Thoracic aorta endothelial cell (primary cell): ENCODE results near the gene PON3. TPM values are rescaled to one million over a fixed set of nuclear protein-coding genes. Genes with fewer than 3 reads are reported as not detected.

Source experiments
- small RNA-seq: library from RNA; depleted of rRNA; stranded (forward); fragments of <200 nt; gene quantifications from one replicate; pipeline ENCODE3, GENCODE V24; 2012
- total RNA-seq: library from RNA; depleted of rRNA; stranded (reverse); fragments of >200 nt; gene quantifications from 2 replicates; pipeline ENCODE4 v1.2.3, GENCODE V29; 2012

PON3 gene
- 0.93 and 1.9 TPM in 2 replicates for total RNA-seq

GRCh38 chr7:95396136-95397032 lies at the start of gene PON3:
TSS of gene PON3 (minus strand) at chr7:95396375. CDS start at chr7:95396350, 25 bp downstream.

GRCh38 chr7:95434557-95435421 lies 38.6 kb upstream of the PON3 start, which contains the start of gene PON2:
TSS of gene PON2 (minus strand) at chr7:95435028. CDS start at chr7:95434951, 77 bp downstream.

GRCh38 chr7:95324431-95324830 lies 71.7 kb downstream of the PON3 start, which contains the start of gene PON1:
TSS of gene PON1 (minus strand) at chr7:95324532. CDS start at chr7:95324475, 57 bp downstream.

Small RNA genes lying within 50 kb of the gene (small RNA-seq; reads per million reads assigned to genes)
- gene AC004022.2: not detected

Other genes with a start within 250 kb of the PON3 start
- gene PON1, start 71.8 kb downstream of the PON3 start, total RNA-seq: not detected in 2 replicates
- 113 and 132 TPM in 2 replicates for gene PON2, start 38.7 kb upstream of the PON3 start, total RNA-seq
- under 0.01 TPM in 1 of 2 replicates, not detected in the other for gene ASB4, start 89.6 kb upstream of the PON3 start, total RNA-seq
- gene PDK4, start 200.1 kb upstream of the PON3 start, total RNA-seq: 5.2 and 5.9 TPM in 2 replicates